Natural killer cell (primary cell): ENCODE measurements around the gene PSAP. TPM values are rescaled to one million over a fixed set of nuclear protein-coding genes. Genes with fewer than 3 reads are reported as not detected.
A peak's percentile ranks its signal among the peaks of the same experiment; 100 is the strongest.

Source experiments
- ATAC-seq, 3 donors: fragments of 150-1000 bp in 2 of 3; fragments of 200-7000 bp in 1 of 3; cut with Tn5 transposase; 1 replicate in 1 of 3; 2 replicates in 2 of 3; pipeline ENCODE4 v1.10.0; 2021; ENCODE audit warnings: mild to moderate bottlenecking in 2 of 3, moderate library complexity in 2 of 3
- DNase-seq, 2 donors: peaks; one replicate each; pipeline versions ENCODE4 v3.0.0 to v3.0.0-alpha.2; 2013 to 2021; ENCODE audit warnings: mixed read lengths in 1 of 2
- H3K27ac ChIP-seq: one replicate; pipeline ENCODE4 v1.5.1; 2013; ENCODE audit warnings: mild to moderate bottlenecking, low read length
- H3K27me3 ChIP-seq: one replicate; pipeline ENCODE4 v1.6.1; 2013; ENCODE audit warnings: low read length; ENCODE audit not compliant: control insufficient read depth, insufficient read depth
- H3K36me3 ChIP-seq: one replicate; pipeline ENCODE4 v1.6.1; 2013; ENCODE audit warnings: low read length; ENCODE audit not compliant: control insufficient read depth, insufficient read depth
- H3K4me1 ChIP-seq: one replicate; pipeline ENCODE4 v1.6.1; 2013; ENCODE audit warnings: low read length; ENCODE audit not compliant: control insufficient read depth, insufficient read depth
- H3K4me3 ChIP-seq: one replicate; pipeline ENCODE4 v1.5.1; 2013; ENCODE audit warnings: low read length
- H3K9me3 ChIP-seq: one replicate; pipeline ENCODE4 v1.6.1; 2013; ENCODE audit warnings: low read length; ENCODE audit not compliant: control insufficient read depth, insufficient read depth
- H3K27ac Mint-ChIP-seq, 2 donors: one replicate each; pipeline ENCODE4 v1.8.0; 2022; ENCODE audit warnings: mild to moderate bottlenecking in 2 of 2, mixed read lengths in 2 of 2, moderate library complexity in 1 of 2
- H3K27me3 Mint-ChIP-seq, 2 donors: one replicate each; pipeline ENCODE4 v1.8.0; 2022; ENCODE audit warnings: low read depth in 2 of 2, mixed read lengths in 2 of 2
- H3K36me3 Mint-ChIP-seq: one replicate; pipeline ENCODE4 v1.8.0; 2022; ENCODE audit warnings: mixed read lengths
- H3K4me1 Mint-ChIP-seq, 2 donors: one replicate each; pipeline ENCODE4 v1.8.0; 2022; ENCODE audit warnings: mixed read lengths in 2 of 2
- H3K4me3 Mint-ChIP-seq: one replicate; pipeline ENCODE4 v1.8.0; 2022; ENCODE audit warnings: mild to moderate bottlenecking, moderate library complexity, mixed read lengths
- H3K9me3 Mint-ChIP-seq, 2 donors: one replicate each; pipeline ENCODE4 v1.8.0; 2022; ENCODE audit warnings: mixed read lengths in 2 of 2
- WGBS: methylation state at CpG from one replicate; pipeline ENCODE4 v1.1.7; 2013; ENCODE audit warnings: missing lambda C conversion rate; ENCODE audit not compliant: insufficient coverage; 5-methylcytosine and 5-hydroxymethylcytosine counted together
- intact Hi-C: fragments of 100-400 bp; cut with micrococcal nuclease; formaldehyde crosslinking; loops from one replicate; pipeline ENCODE4 v1.14.2; 2022
- total RNA-seq, 4 donors: library from RNA; stranded (reverse); fragments of 120-200 nt in 1 of 4; gene quantifications; one replicate each; pipeline versions ENCODE4 v1.2.3 to v1.2.4, GENCODE V29; 2013 to 2022
- TF ChIP-seq, protein P1 (sequence below): fragments of 200-600 bp; IDR thresholded peaks from one replicate; pipeline ENCODE4 v1.8.0; 2022; ENCODE audit warnings: antibody characterized with exemption

Gene PSAP
- total RNA-seq, 3 donors from 2014 or later (not counting 1 experiment from before 2014, with no cell fraction given), result 324 to 488 (median 428) TPM

DNA sequence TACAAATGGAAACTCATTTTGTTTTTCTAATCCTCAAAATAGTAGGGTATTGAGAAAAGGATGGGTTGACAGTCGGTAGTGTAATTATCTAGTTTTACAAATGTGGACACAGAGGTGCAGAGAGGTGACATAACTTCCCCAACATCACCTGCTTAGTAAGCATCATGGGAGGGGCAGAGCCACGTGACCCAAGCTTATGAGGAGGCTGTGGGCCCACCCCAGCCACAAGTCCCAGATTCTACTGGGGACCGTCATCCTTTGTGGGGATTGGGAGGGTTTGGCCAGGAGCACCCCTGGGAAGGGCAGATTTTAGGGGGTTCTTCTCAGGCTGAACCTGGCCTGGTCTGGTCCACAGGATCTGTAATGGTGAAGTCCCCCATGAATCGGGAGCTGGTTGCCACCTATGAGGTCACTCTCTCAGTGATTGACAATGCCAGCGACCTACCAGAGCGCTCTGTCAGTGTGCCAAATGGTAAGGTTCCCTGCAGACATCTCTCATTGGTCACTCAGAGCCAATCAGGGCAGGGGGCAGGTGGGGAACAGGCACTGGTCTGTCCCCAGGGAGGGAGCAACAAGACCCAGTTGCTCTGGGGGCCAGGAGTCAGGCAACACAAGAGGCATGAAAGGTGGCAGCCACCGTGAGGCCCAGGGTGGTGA is 54.2 kb downstream of the PSAP start:
- Histone ChIP-seq H3K4me3 (no peak overlapping the region), H3K36me3 (no peaks in the 10 kb centered on the region), H3K27me3 (no peaks in the 10 kb centered on the region), H3K4me1 (peaks cover 24% of the 10 kb centered on the region), H3K27ac (no peak overlapping the region), H3K9me3 (no peaks in the 10 kb centered on the region)
- Mint-ChIP-seq H3K36me3 (no peaks in the 10 kb centered on the region), H3K9me3 (no peaks in the 10 kb centered on the region), H3K4me3 (no peak overlapping the region), H3K27ac (peak overlapping the region in 1 of 2 donors; percentile 64), H3K27me3 (peaks cover 4 to 9% of the 10 kb centered on the region in 2 donors), H3K4me1 (peaks cover 13 to 14% of the 10 kb centered on the region in 2 donors)
- ATAC-seq (no peak), DNase-seq (no peak)
- 70% methylated on average over 6 of the region's 7 CpGs for whole genome bisulfite sequencing
- TF ChIP-seq, protein P1, sequence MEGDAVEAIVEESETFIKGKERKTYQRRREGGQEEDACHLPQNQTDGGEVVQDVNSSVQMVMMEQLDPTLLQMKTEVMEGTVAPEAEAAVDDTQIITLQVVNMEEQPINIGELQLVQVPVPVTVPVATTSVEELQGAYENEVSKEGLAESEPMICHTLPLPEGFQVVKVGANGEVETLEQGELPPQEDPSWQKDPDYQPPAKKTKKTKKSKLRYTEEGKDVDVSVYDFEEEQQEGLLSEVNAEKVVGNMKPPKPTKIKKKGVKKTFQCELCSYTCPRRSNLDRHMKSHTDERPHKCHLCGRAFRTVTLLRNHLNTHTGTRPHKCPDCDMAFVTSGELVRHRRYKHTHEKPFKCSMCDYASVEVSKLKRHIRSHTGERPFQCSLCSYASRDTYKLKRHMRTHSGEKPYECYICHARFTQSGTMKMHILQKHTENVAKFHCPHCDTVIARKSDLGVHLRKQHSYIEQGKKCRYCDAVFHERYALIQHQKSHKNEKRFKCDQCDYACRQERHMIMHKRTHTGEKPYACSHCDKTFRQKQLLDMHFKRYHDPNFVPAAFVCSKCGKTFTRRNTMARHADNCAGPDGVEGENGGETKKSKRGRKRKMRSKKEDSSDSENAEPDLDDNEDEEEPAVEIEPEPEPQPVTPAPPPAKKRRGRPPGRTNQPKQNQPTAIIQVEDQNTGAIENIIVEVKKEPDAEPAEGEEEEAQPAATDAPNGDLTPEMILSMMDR, result no peak
- intact Hi-C loops, result no loop called here

DNA sequence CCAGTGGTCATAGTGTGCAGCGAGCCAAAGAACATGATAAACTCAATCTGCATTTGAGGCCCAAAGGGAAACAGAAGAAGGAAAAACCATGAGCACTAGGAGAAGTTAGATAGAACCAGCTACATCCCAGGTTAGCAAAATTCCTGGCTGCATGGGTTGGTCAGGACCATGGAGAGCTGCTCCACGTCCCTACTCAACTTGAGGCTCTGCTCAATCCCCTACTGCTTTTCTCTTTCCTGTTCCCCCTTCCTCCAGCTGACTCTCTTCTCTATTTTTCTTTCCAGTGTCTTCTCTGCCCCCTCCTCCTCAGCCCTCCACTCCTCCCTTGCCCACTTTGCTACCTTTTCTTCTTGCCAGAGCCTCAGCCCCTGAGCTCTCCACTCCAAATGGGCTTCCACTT is 55.8 kb downstream of the PSAP start:
- H3K4me3 Mint-ChIP-seq, result no peak overlapping the region
- H3K27ac Mint-ChIP-seq, result no peak overlapping the region
- H3K27ac ChIP-seq, result no peak overlapping the region
- WGBS, result 33% methylated on average over 2 of the region's 2 CpGs
- H3K36me3 Mint-ChIP-seq, result no peaks in the 10 kb centered on the region
- peaks cover 14 to 18% of the 10 kb centered on the region in 2 donors for H3K4me1 Mint-ChIP-seq
- H3K4me3 ChIP-seq, result no peak overlapping the region
- intact Hi-C loops, result no loop called here
- DNase-seq (peak in 1 of 2 donors; percentile 36), ATAC-seq (no peak)
- H3K4me1 ChIP-seq, result peaks cover 29% of the 10 kb centered on the region
- H3K27me3 Mint-ChIP-seq, result peaks cover 7 to 9% of the 10 kb centered on the region in 2 donors
- no peaks in the 10 kb centered on the region for H3K9me3 ChIP-seq
- no peaks in the 10 kb centered on the region for H3K36me3 ChIP-seq
- no peaks in the 10 kb centered on the region for H3K9me3 Mint-ChIP-seq
- TF ChIP-seq, protein P1, result no peak
- no peaks in the 10 kb centered on the region for H3K27me3 ChIP-seq

DNA sequence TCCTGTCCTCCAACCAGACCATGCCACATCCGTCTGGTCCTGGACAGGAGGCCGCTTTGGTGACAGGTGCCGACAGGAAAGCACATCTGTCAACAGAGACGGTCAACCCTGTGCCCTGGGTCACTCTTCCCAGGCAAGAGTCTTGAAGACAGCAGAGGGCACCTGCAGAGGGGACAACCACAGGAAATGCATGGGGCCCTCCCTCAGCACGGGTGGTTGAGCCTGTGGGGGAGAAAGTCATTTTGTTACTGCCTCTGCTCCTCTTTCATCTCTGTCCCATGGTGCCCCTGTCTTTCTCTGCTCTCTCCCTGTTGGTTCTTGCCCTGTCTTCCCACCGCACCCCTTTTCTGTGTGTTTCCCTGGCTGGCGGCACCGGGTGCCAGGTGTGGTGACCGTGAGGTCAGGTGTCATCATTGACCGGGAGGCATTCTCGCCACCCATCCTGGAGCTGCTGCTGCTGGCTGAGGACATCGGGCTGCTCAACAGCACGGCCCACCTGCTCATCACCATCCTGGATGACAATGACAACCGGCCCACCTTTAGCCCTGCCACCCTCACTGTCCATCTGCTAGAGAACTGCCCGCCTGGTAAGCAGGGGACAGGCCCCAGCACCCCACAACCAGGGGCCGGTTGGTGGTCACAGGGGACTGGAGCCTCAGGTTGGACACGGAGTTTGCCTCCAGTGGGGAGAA is 60.2 kb downstream of the PSAP start:
- ATAC-seq, result no peak
- H3K36me3 ChIP-seq, result no peaks in the 10 kb centered on the region
- no peaks in the 10 kb centered on the region for H3K36me3 Mint-ChIP-seq
- H3K4me3 ChIP-seq, result no peak overlapping the region
- H3K4me1 ChIP-seq, result peaks cover 15% of the 10 kb centered on the region
- H3K9me3 ChIP-seq, result no peaks in the 10 kb centered on the region
- no peak overlapping the region for H3K4me3 Mint-ChIP-seq
- H3K27ac Mint-ChIP-seq, result no peak overlapping the region
- no peaks in the 10 kb centered on the region for H3K27me3 ChIP-seq
- intact Hi-C loops, result no loop called here
- DNase-seq, result no peak
- TF ChIP-seq, protein P1, result no peak
- H3K27ac ChIP-seq, result no peak overlapping the region
- WGBS, result 55% methylated on average over 17 of the region's 17 CpGs
- peaks cover 7 to 9% of the 10 kb centered on the region in 2 donors for H3K27me3 Mint-ChIP-seq
- peaks cover 0 to 5% of the 10 kb centered on the region in 2 donors for H3K4me1 Mint-ChIP-seq
- no peaks in the 10 kb centered on the region for H3K9me3 Mint-ChIP-seq
